Thymus (tissue), 11 donors: Measurements from ENCODE around the gene GIT2. TPM values are rescaled to one million over a fixed set of nuclear protein-coding genes. Genes with fewer than 3 reads are reported as not detected.

Experiments
- DNase-seq, 9 donors: peaks; one replicate each; pipeline ENCODE4 v3.0.0-alpha.2; 2013; ENCODE audit warnings: low spot score in 9 of 9, low read depth in 6 of 9, missing footprints in 1 of 9
- H3K27ac ChIP-seq, 2 donors: one replicate each; pipeline ENCODE4 v1.5.1; 2013; ENCODE audit warnings: control low read depth in 1 of 2, low read depth in 1 of 2, low read length in 1 of 2, mild to moderate bottlenecking in 1 of 2, moderate library complexity in 1 of 2
- H3K27me3 ChIP-seq, 2 donors: one replicate each; pipeline ENCODE4 v1.5.1; 2013; ENCODE audit warnings: low read length in 1 of 2; ENCODE audit not compliant: control insufficient read depth in 2 of 2, insufficient read depth in 1 of 2
- H3K36me3 ChIP-seq, 2 donors: one replicate each; pipeline ENCODE4 v1.5.1; 2013; ENCODE audit warnings: low read length in 1 of 2, mild to moderate bottlenecking in 1 of 2, moderate library complexity in 1 of 2; ENCODE audit not compliant: control insufficient read depth in 2 of 2, insufficient read depth in 2 of 2
- H3K4me1 ChIP-seq, 2 donors: one replicate each; pipeline ENCODE4 v1.5.1; 2013; ENCODE audit warnings: low read length in 2 of 2; ENCODE audit not compliant: control insufficient read depth in 2 of 2, insufficient read depth in 2 of 2
- H3K4me3 ChIP-seq, 2 donors: one replicate each; pipeline ENCODE4 v1.5.1; 2013; ENCODE audit warnings: low read length in 2 of 2, control low read depth in 1 of 2, mild to moderate bottlenecking in 1 of 2
- H3K9me3 ChIP-seq, 2 donors: one replicate each; pipeline ENCODE4 v1.5.1; 2013; ENCODE audit warnings: low read length in 1 of 2, mild to moderate bottlenecking in 1 of 2; ENCODE audit not compliant: control insufficient read depth in 2 of 2, insufficient read depth in 1 of 2
- WGBS: extraction: QIAGEN DNeasy Blood & Tissue Kit; methylation state at CpG from one replicate; pipeline ENCODE4 v1.1.7; 2013; 5-methylcytosine and 5-hydroxymethylcytosine counted together
- polyA plus RNA-seq: library from polyadenylated mRNA; stranded (reverse); fragments of 200-250 nt; gene quantifications from one replicate; pipeline ENCODE4 v1.2.3, GENCODE V29; 2013
- total RNA-seq: library from RNA; stranded (reverse); fragments of 120-200 nt; gene quantifications from one replicate; pipeline ENCODE4 v1.2.4, GENCODE V29; 2013
- donor health status: healthy.

The GIT2 gene
- total and polyA plus RNA-seq, 2 donors, result 37.6 to 41.9 TPM

DNA sequence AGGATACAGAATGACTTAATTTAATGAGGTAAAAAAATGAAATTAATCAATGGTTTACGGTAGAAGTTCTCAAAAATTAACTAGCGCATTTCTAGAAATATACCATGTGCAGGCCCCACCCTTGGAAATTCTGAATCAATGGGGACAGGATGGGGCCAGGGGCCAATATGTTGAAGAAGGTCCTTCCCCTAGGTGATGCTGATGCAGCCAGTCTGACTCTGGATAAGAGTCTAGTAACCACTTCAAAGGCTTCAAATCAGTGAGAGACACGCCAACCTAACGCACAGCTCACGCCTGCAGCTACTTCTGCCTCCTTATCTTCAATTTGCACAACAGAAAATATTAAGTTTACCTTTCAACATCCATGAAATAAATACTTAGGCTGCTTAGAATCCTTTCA, 14.9 kb downstream of the GIT2 start:
- Histone ChIP-seq H3K4me3 (no peak overlapping the region), H3K27ac (no peak overlapping the region), H3K9me3 (peaks cover 0 to 4% of the 10 kb centered on the region in 2 donors), H3K4me1 (no peaks in the 10 kb centered on the region), H3K27me3 (no peaks in the 10 kb centered on the region), H3K36me3 (peaks cover 70 to 88% of the 10 kb centered on the region in 2 donors)
- DNase-seq, result peak in 1 of 9 donors; percentile 31
- WGBS, result 60% methylated on average over 5 of the region's 5 CpGs

DNA sequence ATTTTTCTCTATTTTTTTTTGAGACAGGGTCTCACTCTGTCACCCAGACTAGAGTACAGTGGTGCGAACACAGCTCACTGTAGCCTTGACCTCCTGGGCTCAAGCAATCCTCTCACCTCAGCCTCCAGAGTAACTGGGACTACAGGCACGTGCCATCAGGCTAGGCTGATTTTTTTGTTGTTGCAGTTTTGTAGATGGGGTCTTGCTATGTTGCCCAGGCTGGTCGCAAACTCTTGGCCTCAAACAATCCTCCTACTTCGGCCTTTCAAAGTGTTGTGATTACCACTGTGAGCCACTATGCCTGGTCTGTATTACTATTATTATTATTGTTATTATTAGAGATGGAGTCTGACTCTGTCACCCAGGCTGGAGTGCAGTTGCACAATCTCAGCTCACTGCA, 23.3 kb downstream of the GIT2 start:
- Histone ChIP-seq H3K36me3 (peaks cover 51 to 70% of the 10 kb centered on the region in 2 donors), H3K9me3 (no peaks in the 10 kb centered on the region), H3K27ac (no peak overlapping the region), H3K27me3 (no peaks in the 10 kb centered on the region), H3K4me3 (no peak overlapping the region), H3K4me1 (no peaks in the 10 kb centered on the region)
- WGBS, result 99% methylated on average over 4 of the region's 4 CpGs
- no peak for DNase-seq

DNA sequence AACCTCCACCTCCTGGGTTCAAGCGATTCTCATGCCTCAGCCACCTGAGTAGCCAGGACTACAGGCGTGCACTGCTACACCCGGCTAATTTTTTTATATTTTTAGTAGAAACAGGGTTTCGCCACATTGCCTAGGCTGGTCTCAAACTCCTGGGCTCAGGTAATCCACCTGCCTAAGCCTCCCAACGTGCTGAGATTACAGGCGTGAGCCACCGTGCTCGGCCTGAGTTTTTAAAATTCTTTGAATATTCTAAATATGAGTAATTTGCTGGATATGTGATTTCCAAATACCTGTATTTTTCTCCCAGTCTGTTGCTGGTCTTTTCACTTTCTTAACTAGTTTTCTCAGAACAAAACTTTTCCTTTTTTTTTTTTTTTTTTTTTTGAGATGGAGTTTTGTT, 27.4 kb downstream of the GIT2 start:
- Histone ChIP-seq H3K4me3 (no peak overlapping the region), H3K36me3 (peaks cover 50 to 75% of the 10 kb centered on the region in 2 donors), H3K4me1 (no peaks in the 10 kb centered on the region), H3K9me3 (no peaks in the 10 kb centered on the region), H3K27ac (no peak overlapping the region), H3K27me3 (no peaks in the 10 kb centered on the region)
- 98% methylated on average over 8 of the region's 8 CpGs for WGBS
- no peak for DNase-seq

DNA sequence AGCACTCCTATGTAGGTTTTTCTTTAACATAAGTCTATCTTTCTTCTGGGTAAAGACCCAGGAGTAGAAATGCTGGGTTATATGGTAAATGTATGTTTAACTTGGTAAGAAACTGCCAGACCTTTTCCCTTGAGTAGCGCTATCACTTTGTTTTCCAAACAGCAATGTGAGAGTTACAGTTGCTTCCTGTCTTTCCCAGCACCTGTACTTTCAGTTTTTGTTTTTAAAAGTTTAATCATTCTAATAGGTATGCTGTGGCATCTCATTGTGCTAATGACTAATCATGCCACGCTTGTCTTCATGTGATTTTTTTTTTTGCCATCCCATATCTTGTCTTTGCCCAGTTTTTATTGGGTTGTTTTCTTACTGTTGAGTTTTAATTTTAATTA, 28.1 kb downstream of the GIT2 start:
- H3K36me3 ChIP-seq, result peaks cover 56 to 77% of the 10 kb centered on the region in 2 donors
- peak overlapping the region in 1 of 2 donors; percentile 30 for H3K27ac ChIP-seq
- H3K9me3 ChIP-seq, result no peaks in the 10 kb centered on the region
- DNase-seq, result no peak
- H3K4me1 ChIP-seq, result no peaks in the 10 kb centered on the region
- no peaks in the 10 kb centered on the region for H3K27me3 ChIP-seq
- 75% methylated on average over 2 of the region's 2 CpGs for WGBS
- H3K4me3 ChIP-seq, result no peak overlapping the region

DNA sequence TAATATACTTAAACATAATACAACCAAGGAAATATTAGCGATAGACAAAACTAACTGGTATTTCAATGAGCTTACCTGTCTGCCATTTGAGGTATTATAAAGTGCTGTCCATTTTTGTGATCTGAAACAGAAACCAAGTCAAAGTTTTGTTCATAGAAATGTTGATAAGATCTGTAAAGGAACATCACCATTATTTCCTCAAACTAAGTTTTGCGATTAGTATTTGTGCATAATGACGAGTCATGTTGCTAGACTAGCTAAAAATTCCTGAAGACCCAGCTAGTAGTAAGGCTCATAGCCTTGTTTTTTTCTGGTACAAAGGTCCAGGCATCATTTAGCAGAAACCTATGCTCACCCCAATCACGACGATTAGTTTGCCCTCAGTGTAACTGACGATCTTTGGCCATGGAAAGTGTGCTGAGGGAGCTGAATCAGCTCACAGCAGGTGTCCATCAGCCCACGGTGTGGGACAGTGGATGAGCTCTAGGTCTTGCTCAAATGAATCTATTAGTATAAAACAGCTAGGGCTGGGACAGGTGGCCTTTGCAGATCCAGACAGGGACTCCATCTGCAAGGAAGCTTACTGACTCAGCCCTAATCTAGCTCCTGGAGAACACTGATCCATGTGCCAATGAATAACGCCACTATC, 28.7 kb downstream of the GIT2 start:
- WGBS, result 93% methylated on average over 8 of the region's 8 CpGs
- H3K9me3 ChIP-seq, result no peaks in the 10 kb centered on the region
- H3K27ac ChIP-seq, result peak overlapping the region in 1 of 2 donors; percentile 30

GRCh38 chr12:109966546-109966945, 29.6 kb downstream of the GIT2 start:
- peaks cover 61 to 84% of the 10 kb centered on the region in 2 donors for H3K36me3 ChIP-seq

More for the DNA sequence above, 28.7 kb downstream of the GIT2 start:
- Histone ChIP-seq H3K36me3 (peaks cover 54 to 78% of the 10 kb centered on the region in 2 donors), H3K4me1 (no peaks in the 10 kb centered on the region), H3K4me3 (no peak overlapping the region), H3K27me3 (no peaks in the 10 kb centered on the region)
- no peak for DNase-seq

DNA sequence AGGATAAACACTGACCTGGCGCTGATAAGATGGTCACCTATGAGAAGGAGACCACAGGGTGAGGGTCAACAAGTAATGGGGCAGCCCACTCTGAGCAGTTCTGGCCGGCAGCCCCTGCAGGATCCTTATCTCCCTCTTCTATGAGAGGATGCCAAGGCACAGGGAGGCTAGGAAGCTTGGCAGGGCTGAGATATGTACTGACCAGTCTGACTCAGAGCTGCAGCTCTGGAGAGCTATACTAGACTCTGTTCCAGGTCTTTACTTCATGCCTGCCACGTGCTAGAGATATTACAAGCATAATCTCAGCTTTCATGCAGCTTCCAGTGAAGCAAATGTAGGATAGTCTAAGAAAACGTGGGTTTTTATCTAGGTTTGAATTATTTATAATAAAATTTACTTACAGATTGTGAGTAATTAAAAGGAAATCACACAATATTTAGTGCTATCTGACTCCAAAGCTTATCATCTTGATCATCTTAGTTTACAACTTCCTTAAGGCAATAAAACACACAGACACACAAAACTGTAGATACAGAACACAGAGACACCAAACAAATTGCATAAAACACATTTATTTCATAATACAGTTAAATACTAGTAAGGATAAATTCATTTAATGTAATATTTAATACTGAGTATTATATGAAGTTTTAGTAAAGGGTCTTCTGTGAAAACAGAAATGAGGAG, 32.3 kb downstream of the GIT2 start:
- H3K27ac ChIP-seq, result no peak overlapping the region
- 96% methylated on average over 4 of the region's 4 CpGs for WGBS

More at GRCh38 chr12:109966546-109966945, 29.6 kb downstream of the GIT2 start:
- Histone ChIP-seq H3K4me1 (no peaks in the 10 kb centered on the region), H3K27ac (no peak overlapping the region), H3K4me3 (no peak overlapping the region), H3K9me3 (no peaks in the 10 kb centered on the region), H3K27me3 (no peaks in the 10 kb centered on the region)
- DNase-seq, result no peak
- 98% methylated on average over 4 of the region's 4 CpGs for WGBS

DNA sequence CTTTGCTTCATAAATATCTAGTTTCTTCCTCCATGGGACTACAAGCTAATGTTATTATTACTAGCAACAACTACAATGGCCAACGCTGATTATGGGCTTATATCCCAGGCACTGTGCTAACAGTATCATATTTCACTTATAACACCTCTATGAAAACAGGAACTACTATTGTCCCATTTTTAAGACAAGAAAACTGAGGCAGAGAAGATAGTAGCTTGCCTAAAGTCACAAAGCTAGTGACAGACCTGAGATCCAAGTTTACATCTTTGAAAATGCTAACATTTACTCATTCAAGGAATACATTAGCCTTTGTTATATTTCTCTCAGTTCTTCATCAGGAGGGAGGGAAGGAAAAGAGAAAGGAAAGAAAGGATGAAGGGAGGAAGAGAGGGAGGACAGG, 32.8 kb downstream of the GIT2 start:
- no peaks in the 10 kb centered on the region for H3K27me3 ChIP-seq
- H3K27ac ChIP-seq, result no peak overlapping the region
- H3K4me1 ChIP-seq, result no peaks in the 10 kb centered on the region
- WGBS, result 98% methylated on average over 1 of the region's 1 CpG
- H3K9me3 ChIP-seq, result no peaks in the 10 kb centered on the region
- peaks cover 54 to 87% of the 10 kb centered on the region in 2 donors for H3K36me3 ChIP-seq
- H3K4me3 ChIP-seq, result no peak overlapping the region
- DNase-seq, result no peak

More for the DNA sequence above, 32.3 kb downstream of the GIT2 start:
- Histone ChIP-seq H3K9me3 (no peaks in the 10 kb centered on the region), H3K36me3 (peaks cover 57 to 84% of the 10 kb centered on the region in 2 donors), H3K4me3 (no peak overlapping the region), H3K4me1 (no peaks in the 10 kb centered on the region), H3K27me3 (no peaks in the 10 kb centered on the region)
- DNase-seq, result no peak

DNA sequence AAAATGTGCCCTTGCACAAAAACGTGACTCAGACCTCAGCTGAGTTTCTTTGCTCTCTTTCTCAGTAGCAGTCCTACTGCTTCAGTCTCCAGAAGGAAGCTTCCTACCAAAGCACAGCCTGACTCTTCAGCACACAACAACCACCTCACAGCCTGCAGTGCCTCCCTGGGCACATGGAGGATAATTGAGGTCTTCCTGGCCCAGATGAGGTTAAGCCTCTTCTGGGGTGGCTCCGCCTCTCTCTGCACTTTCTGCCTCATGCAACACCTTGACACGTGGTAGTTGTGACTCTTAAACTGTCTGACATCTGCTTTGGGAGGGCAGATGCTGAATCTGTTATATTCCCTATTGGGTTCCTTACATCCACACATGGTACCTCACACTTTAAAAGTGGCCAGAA, 33.8 kb downstream of the GIT2 start:
- no peak for DNase-seq
- no peak overlapping the region for H3K27ac ChIP-seq
- no peaks in the 10 kb centered on the region for H3K27me3 ChIP-seq
- 94% methylated on average over 3 of the region's 3 CpGs for WGBS
- no peak overlapping the region for H3K4me3 ChIP-seq
- no peaks in the 10 kb centered on the region for H3K9me3 ChIP-seq
- no peaks in the 10 kb centered on the region for H3K4me1 ChIP-seq
- peaks cover 51 to 82% of the 10 kb centered on the region in 2 donors for H3K36me3 ChIP-seq
